OCI-LY1 (cell line): Measurements from ENCODE around the gene ANKRD13A.

Source experiments
- H2AFZ ChIP-seq: fragments of 200-600 bp; sonication (generic), shearing (Covaris generic); 2 replicates; pipeline ENCODE4 v1.6.0; 2014; ENCODE audit warnings: antibody characterized with exemption, mild to moderate bottlenecking, low read length
- H3F3A ChIP-seq: fragments of 200-600 bp; sonication (generic), shearing (Covaris generic); 2 replicates; pipeline ENCODE4 v1.6.0; 2014; ENCODE audit warnings: mild to moderate bottlenecking, antibody characterized with exemption, low read length, moderate library complexity; ENCODE audit not compliant: insufficient read depth
- H3K27ac ChIP-seq: fragments of 200-600 bp; sonication (generic); 2 replicates; pipeline ENCODE4 v1.5.1; 2014; ENCODE audit warnings: low read length, mixed run types, mild to moderate bottlenecking, low read depth; ENCODE audit not compliant: poor library complexity, severe bottlenecking
- H3K27me3 ChIP-seq: fragments of 200-600 bp; sonication (generic); 2 replicates; pipeline ENCODE4 v1.6.0; 2014; ENCODE audit warnings: antibody characterized with exemption, mild to moderate bottlenecking, low read length, moderate library complexity; ENCODE audit not compliant: insufficient read depth
- H3K36me3 ChIP-seq: fragments of 200-600 bp; sonication (generic); 2 replicates; pipeline ENCODE4 v1.6.1; 2014; ENCODE audit warnings: mild to moderate bottlenecking, antibody characterized with exemption, low read length, moderate library complexity, mixed read lengths; ENCODE audit not compliant: insufficient read depth
- H3K4me1 ChIP-seq: fragments of 200-600 bp; sonication (generic); 2 replicates; pipeline ENCODE4 v1.5.1; 2014; ENCODE audit warnings: mild to moderate bottlenecking, low read length, moderate library complexity; ENCODE audit not compliant: insufficient read depth, severe bottlenecking
- H3K4me2 ChIP-seq: fragments of 200-600 bp; sonication (generic), shearing (Covaris generic); 2 replicates; pipeline ENCODE4 v1.6.1; 2014; ENCODE audit warnings: low read length
- H3K4me3 ChIP-seq: fragments of 200-600 bp; sonication (generic); 2 replicates; pipeline ENCODE4 v1.5.1; 2014; ENCODE audit warnings: low read length, low read depth, mild to moderate bottlenecking, mixed read lengths; ENCODE audit not compliant: poor library complexity, severe bottlenecking
- H3K79me2 ChIP-seq: fragments of 200-600 bp; shearing (Covaris generic); 2 replicates; pipeline ENCODE4 v1.6.1; 2016; ENCODE audit warnings: mixed run types, low read length, mixed read lengths; ENCODE audit not compliant: insufficient read depth
- H3K9ac ChIP-seq: fragments of 200-600 bp; sonication (generic), shearing (Covaris generic); 2 replicates; pipeline ENCODE4 v1.6.1; 2014; ENCODE audit warnings: mild to moderate bottlenecking, low read length, mixed read lengths
- H3K9me2 ChIP-seq: fragments of 200-600 bp; sonication (generic), shearing (Covaris generic); 2 replicates; pipeline ENCODE4 v1.6.1; 2014; ENCODE audit warnings: low read depth, mild to moderate bottlenecking, low read length, mixed read lengths
- H3K9me3 ChIP-seq: fragments of 200-600 bp; shearing (Covaris generic); 2 replicates; pipeline ENCODE4 v1.6.1; 2014; ENCODE audit warnings: low read length, mixed read lengths
- H4K20me1 ChIP-seq: fragments of 200-600 bp; sonication (generic), shearing (Covaris generic); 2 replicates; pipeline ENCODE4 v1.6.0; 2016; ENCODE audit warnings: mild to moderate bottlenecking, low read length; ENCODE audit not compliant: insufficient read depth
- EZH2 ChIP-seq: fragments of 200-600 bp; sonication (generic), shearing (Covaris generic); IDR thresholded peaks from 2 replicates; pipeline ENCODE4 v1.8.0; 2017; ENCODE audit warnings: borderline replicate concordance, mixed run types, mild to moderate bottlenecking, antibody characterized with exemption, low read length, moderate library complexity, mixed read lengths
- TF ChIP-seq, protein P1 (sequence below): fragments of 200-600 bp; sonication (generic), shearing (Covaris generic); IDR thresholded peaks from 2 replicates; pipeline ENCODE4 v1.5.1; 2017; ENCODE audit warnings: mild to moderate bottlenecking, antibody characterized with exemption, low read length, moderate library complexity, mixed read lengths

The ANKRD13A gene

DNA sequence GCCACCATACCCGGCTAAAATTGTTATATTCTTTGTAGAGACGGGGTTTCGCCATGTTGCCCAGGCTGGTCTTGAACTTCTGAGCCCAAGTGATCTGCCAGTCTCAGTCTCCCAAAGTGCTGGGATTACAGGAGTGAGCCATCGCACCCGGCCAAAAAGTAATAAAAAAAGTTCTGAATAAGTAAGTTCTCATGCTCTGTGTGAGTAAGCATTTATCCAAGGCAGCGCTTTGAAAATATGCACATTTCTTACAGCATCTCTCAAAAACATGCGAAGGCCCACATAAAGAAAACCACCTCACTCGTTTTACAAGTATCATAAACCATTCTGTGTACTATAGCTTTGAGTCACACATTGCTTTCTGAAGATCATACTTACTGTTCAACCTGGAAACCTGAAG is 11.6 kb upstream of the ANKRD13A start:
- Histone ChIP-seq H4K20me1 (no peaks in the 10 kb centered on the region), H2AFZ (no peak overlapping the region), H3K9me3 (no peaks in the 10 kb centered on the region), H3K4me3 (no peak overlapping the region), H3K27me3 (no peaks in the 10 kb centered on the region), H3K4me1 (no peaks in the 10 kb centered on the region), H3K9me2 (no peaks in the 10 kb centered on the region), H3K27ac (no peak overlapping the region), H3K36me3 (peaks cover 67% of the 10 kb centered on the region), H3K79me2 (peaks cover 5% of the 10 kb centered on the region; the same call in 1 of the 2 replicates), H3F3A (no peaks in the 10 kb centered on the region), H3K4me2 (no peak overlapping the region), H3K9ac (no peak overlapping the region)
- TF ChIP-seq EZH2, result no peak
- TF ChIP-seq, protein P1, sequence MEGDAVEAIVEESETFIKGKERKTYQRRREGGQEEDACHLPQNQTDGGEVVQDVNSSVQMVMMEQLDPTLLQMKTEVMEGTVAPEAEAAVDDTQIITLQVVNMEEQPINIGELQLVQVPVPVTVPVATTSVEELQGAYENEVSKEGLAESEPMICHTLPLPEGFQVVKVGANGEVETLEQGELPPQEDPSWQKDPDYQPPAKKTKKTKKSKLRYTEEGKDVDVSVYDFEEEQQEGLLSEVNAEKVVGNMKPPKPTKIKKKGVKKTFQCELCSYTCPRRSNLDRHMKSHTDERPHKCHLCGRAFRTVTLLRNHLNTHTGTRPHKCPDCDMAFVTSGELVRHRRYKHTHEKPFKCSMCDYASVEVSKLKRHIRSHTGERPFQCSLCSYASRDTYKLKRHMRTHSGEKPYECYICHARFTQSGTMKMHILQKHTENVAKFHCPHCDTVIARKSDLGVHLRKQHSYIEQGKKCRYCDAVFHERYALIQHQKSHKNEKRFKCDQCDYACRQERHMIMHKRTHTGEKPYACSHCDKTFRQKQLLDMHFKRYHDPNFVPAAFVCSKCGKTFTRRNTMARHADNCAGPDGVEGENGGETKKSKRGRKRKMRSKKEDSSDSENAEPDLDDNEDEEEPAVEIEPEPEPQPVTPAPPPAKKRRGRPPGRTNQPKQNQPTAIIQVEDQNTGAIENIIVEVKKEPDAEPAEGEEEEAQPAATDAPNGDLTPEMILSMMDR, result no peak

DNA sequence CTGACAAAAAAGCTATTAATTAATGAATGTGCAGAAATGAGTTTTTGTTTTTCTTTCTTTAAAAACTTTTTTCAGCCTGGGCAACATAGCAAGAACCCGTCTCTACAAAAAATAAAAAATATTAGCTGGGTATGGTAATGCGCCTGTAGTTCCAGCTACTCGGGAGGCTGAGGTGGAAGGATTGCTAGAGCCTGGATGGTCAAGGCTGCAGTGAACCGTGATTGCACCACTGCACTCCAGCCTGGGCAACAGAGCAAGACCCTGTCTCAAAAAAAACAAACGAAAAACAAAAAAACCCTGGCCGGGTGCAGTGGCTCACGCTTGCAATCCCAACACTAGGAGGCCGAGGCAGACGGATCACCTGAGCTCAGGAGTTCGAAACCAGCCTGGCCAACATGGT is 11.0 kb upstream of the ANKRD13A start:
- Histone ChIP-seq H3K9me3 (no peaks in the 10 kb centered on the region), H3K36me3 (peaks cover 61% of the 10 kb centered on the region), H4K20me1 (no peaks in the 10 kb centered on the region), H3K4me2 (no peak overlapping the region), H3F3A (no peaks in the 10 kb centered on the region), H3K4me1 (peaks cover 5% of the 10 kb centered on the region), H2AFZ (no peak overlapping the region), H3K27ac (no peak overlapping the region), H3K27me3 (no peaks in the 10 kb centered on the region), H3K9ac (no peak overlapping the region), H3K79me2 (peaks cover 11% of the 10 kb centered on the region), H3K9me2 (no peaks in the 10 kb centered on the region), H3K4me3 (no peak overlapping the region)
- TF ChIP-seq, protein P1, result no peak
- TF ChIP-seq EZH2, result no peak

DNA sequence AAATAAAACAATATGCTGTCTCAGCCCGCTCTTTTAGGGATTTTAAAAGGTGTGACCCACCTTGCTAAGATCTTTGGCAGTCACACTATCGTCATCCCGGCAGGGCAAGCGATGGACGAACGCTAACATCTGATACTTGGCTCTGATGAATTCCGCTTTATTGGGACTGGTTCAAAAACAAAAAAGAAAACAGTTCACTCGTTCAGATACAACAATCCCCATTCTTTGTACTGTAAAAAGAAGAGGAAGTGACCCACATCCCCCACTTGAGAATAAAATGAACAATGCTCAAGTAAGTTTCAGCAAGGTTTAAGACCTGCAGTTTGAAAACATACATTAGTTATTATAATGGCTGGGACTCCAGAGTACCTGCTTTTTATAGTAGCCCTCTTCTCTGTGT is 10.3 kb upstream of the ANKRD13A start:
- H3K36me3 ChIP-seq, result peaks cover 55% of the 10 kb centered on the region
- no peaks in the 10 kb centered on the region for H3K9me3 ChIP-seq
- no peak overlapping the region for H3K4me2 ChIP-seq
- no peaks in the 10 kb centered on the region for H3K9me2 ChIP-seq
- peaks cover 17% of the 10 kb centered on the region for H3K79me2 ChIP-seq
- H3K4me1 ChIP-seq, result peaks cover 11% of the 10 kb centered on the region
- H4K20me1 ChIP-seq, result no peaks in the 10 kb centered on the region
- H3K27ac ChIP-seq, result no peak overlapping the region
- H3K27me3 ChIP-seq, result no peaks in the 10 kb centered on the region
- H3F3A ChIP-seq, result no peaks in the 10 kb centered on the region
- no peak overlapping the region for H2AFZ ChIP-seq
- no peak overlapping the region for H3K9ac ChIP-seq
- H3K4me3 ChIP-seq, result no peak overlapping the region
- TF ChIP-seq EZH2, result no peak
- TF ChIP-seq, protein P1, result no peak
